ENCODE data around the gene MAP4. TPM values are rescaled to one million over a fixed set of nuclear protein-coding genes. Genes with fewer than 3 reads are reported as not detected.

MAP4 gene
- total and polyA plus RNA-seq, 4 donors, result 16.6 to 41.4 (median 30.8) TPM

- TF ChIP-seq EGR1 (IDR thresholded peaks at IDR 0.05; ENCODE audit: low read depth in 2 of 2), result no peak
Observed at GRCh38 chr3:47857151-47857550, 159.1 kb downstream of the MAP4 start (continued).

GRCh38 chr3:47856669-47857068 is 159.5 kb downstream of the MAP4 start:
- Histone ChIP-seq H3K9me3 (ENCODE audit: control insufficient read depth in 4 of 4, low read length in 3 of 4) (no peaks in the 10 kb centered on the region), H3K27me3 (ENCODE audit: control insufficient read depth in 4 of 4, insufficient read depth in 4 of 4, low read length in 3 of 4) (no peaks in the 10 kb centered on the region), H3K4me1 (ENCODE audit: control insufficient read depth in 4 of 4, insufficient read depth in 4 of 4, low read length in 3 of 4) (no peaks in the 10 kb centered on the region), H3K36me3 (ENCODE audit: control insufficient read depth in 4 of 4, insufficient read depth in 3 of 4, low read depth in 1 of 4, low read length in 3 of 4) (peaks cover 5 to 54% (median 13%) of the 10 kb centered on the region in 4 donors), H3K4me3 (ENCODE audit: low read depth in 1 of 3, low read length in 3 of 3) (no peak overlapping the region), H3K27ac (ENCODE audit: low read depth in 1 of 2, low read length in 2 of 2) (no peak overlapping the region), H3K9ac (ENCODE audit: low read depth in 1 of 2, low read length in 2 of 2) (no peak overlapping the region)
- 97% methylated on average over 11 of the region's 11 CpGs for WGBS
- no peak for DNase-seq (ENCODE audit: low spot score)
- no peak for TF ChIP-seq HNF4G (IDR thresholded peaks at IDR 0.05)
- no peak for TF ChIP-seq RAD21 (IDR thresholded peaks at IDR 0.05)
- TF ChIP-seq GABPA (IDR thresholded peaks at IDR 0.05 in 1 of 2, conservative IDR thresholded peaks at IDR 0.05 in 1 of 2), result no peak
- TF ChIP-seq JUND (IDR thresholded peaks at IDR 0.05), result no peak
- no peak for TF ChIP-seq NR2F2 (IDR thresholded peaks at IDR 0.05)
- TF ChIP-seq SP1 (IDR thresholded peaks at IDR 0.05), result no peak
- TF ChIP-seq FOXA2 (IDR thresholded peaks at IDR 0.05), result no peak
- no peak for TF ChIP-seq ATF3 (IDR thresholded peaks at IDR 0.05)

- Histone ChIP-seq H3K9me3 (ENCODE audit: control insufficient read depth in 4 of 4, low read length in 3 of 4) (no peaks in the 10 kb centered on the region), H3K27ac (ENCODE audit: low read depth in 1 of 2, low read length in 2 of 2) (no peak overlapping the region), H3K4me1 (ENCODE audit: control insufficient read depth in 4 of 4, insufficient read depth in 4 of 4, low read length in 3 of 4) (no peaks in the 10 kb centered on the region), H3K27me3 (ENCODE audit: control insufficient read depth in 4 of 4, insufficient read depth in 4 of 4, low read length in 3 of 4) (no peaks in the 10 kb centered on the region), H3K4me3 (ENCODE audit: low read depth in 1 of 3, low read length in 3 of 3) (no peak overlapping the region), H3K36me3 (ENCODE audit: control insufficient read depth in 4 of 4, insufficient read depth in 3 of 4, low read depth in 1 of 4, low read length in 3 of 4) (peaks cover 5 to 60% (median 13%) of the 10 kb centered on the region in 4 donors), H3K9ac (ENCODE audit: low read depth in 1 of 2, low read length in 2 of 2) (no peak overlapping the region)
- DNase-seq (ENCODE audit: low spot score), result no peak
- WGBS, result 94% methylated on average over 21 of the region's 21 CpGs
- no peak for TF ChIP-seq ZBTB33 (IDR thresholded peaks at IDR 0.05)
- TF ChIP-seq REST (IDR thresholded peaks at IDR 0.05), result no peak
- TF ChIP-seq YY1 (IDR thresholded peaks at IDR 0.05), result no peak
- no peak for TF ChIP-seq RXRA (IDR thresholded peaks at IDR 0.05)
- no peak for TF ChIP-seq HNF4A (conservative IDR thresholded peaks at IDR 0.05)
- no peak for TF ChIP-seq TAF1 (conservative IDR thresholded peaks at IDR 0.05)
- no peak for TF ChIP-seq CTCF (IDR thresholded peaks at IDR 0.05; ENCODE audit: low read depth, low read length, missing input control)
- no peak for TF ChIP-seq RAD21 (IDR thresholded peaks at IDR 0.05)
- no peak for TF ChIP-seq NR2F2 (IDR thresholded peaks at IDR 0.05)
- TF ChIP-seq MAX (IDR thresholded peaks at IDR 0.05), result no peak
- no peak for TF ChIP-seq SP1 (IDR thresholded peaks at IDR 0.05)
- no peak for TF ChIP-seq EGR1 (IDR thresholded peaks at IDR 0.05; ENCODE audit: low read depth in 2 of 2)
- TF ChIP-seq FOXA2 (IDR thresholded peaks at IDR 0.05), result no peak
- no peak for TF ChIP-seq JUND (IDR thresholded peaks at IDR 0.05)
Observed at GRCh38 chr3:47855461-47856383, 160.5 kb downstream of the MAP4 start.

All from liver (tissue), 9 donors.